Smooth muscle cell (in vitro differentiated cells): ENCODE data around the gene MMP28. TPM values are rescaled to one million over a fixed set of nuclear protein-coding genes. Genes with fewer than 3 reads are reported as not detected.
A peak's percentile ranks its signal among the peaks of the same experiment; 100 is the strongest.

Experiments
- DNase-seq: peaks from one replicate; lab custom pipeline; 2025; ENCODE audit not compliant: unreplicated experiment; lab: John Stamatoyannopoulos, UW
- H2AFZ ChIP-seq: fragments of 200-600 bp; sonication (generic); 2 replicates; pipeline ENCODE4 v1.6.0; 2016; ENCODE audit warnings: antibody characterized with exemption, low read depth, mild to moderate bottlenecking
- H3F3A ChIP-seq: fragments of 200-600 bp; sonication (generic); 2 replicates; pipeline ENCODE4 v1.6.0; 2017; ENCODE audit warnings: antibody characterized with exemption, low read depth
- H3K27ac ChIP-seq: fragments of 200-600 bp; sonication (generic); 2 replicates; pipeline ENCODE4 v1.5.1; 2016; ENCODE audit warnings: low read depth, mild to moderate bottlenecking
- H3K27me3 ChIP-seq: fragments of 200-600 bp; sonication (generic); 2 replicates; pipeline ENCODE4 v1.6.1; 2016; ENCODE audit warnings: low read depth, mild to moderate bottlenecking
- H3K36me3 ChIP-seq: fragments of 200-600 bp; sonication (generic); 2 replicates; pipeline ENCODE4 v1.5.1; 2016; ENCODE audit warnings: low read depth
- H3K4me1 ChIP-seq: fragments of 200-600 bp; sonication (generic); 2 replicates; pipeline ENCODE4 v1.5.1; 2016; ENCODE audit warnings: low read depth
- H3K4me2 ChIP-seq: fragments of 200-600 bp; sonication (generic); 2 replicates; pipeline ENCODE4 v1.6.0; 2016; ENCODE audit warnings: mild to moderate bottlenecking
- H3K4me3 ChIP-seq: fragments of 200-600 bp; sonication (generic); 2 replicates; pipeline ENCODE4 v1.5.1; 2016; ENCODE audit warnings: mild to moderate bottlenecking
- H3K79me2 ChIP-seq: fragments of 200-600 bp; sonication (generic); 2 replicates; pipeline ENCODE4 v1.6.0; 2016; ENCODE audit warnings: low read depth, mild to moderate bottlenecking
- H3K9ac ChIP-seq: fragments of 200-600 bp; sonication (generic); 2 replicates; pipeline ENCODE4 v1.6.0; 2016; ENCODE audit warnings: low read depth
- H3K9me3 ChIP-seq: fragments of 200-600 bp; sonication (generic); replicated peaks from 2 replicates; pipeline ENCODE4 v1.5.1; 2016; ENCODE audit warnings: low read depth
- H4K20me1 ChIP-seq: fragments of 200-600 bp; sonication (generic); 2 replicates; pipeline ENCODE4 v1.6.0; 2016; ENCODE audit warnings: low read depth
- CTCF ChIP-seq: fragments of 200-600 bp; sonication (generic); IDR thresholded peaks from 2 replicates; pipeline ENCODE4 v1.5.1; 2017; ENCODE audit warnings: borderline replicate concordance, mild to moderate bottlenecking, antibody characterized with exemption; ENCODE audit not compliant: insufficient read depth, poor library complexity, severe bottlenecking
- WGBS: methylation state at CpG from one replicate; pipeline ENCODE4 v1.1.7; 2016; ENCODE audit warnings: low lambda C conversion rate; 5-methylcytosine and 5-hydroxymethylcytosine counted together
- polyA plus RNA-seq: library from polyadenylated mRNA; unstranded; fragments of >200 nt; fragmentation: Nextera tagmentation; extraction: Ambion mirVana; gene quantifications from 2 replicates; pipeline ENCODE4 v1.2.1, GENCODE V29; 2016
- total RNA-seq: library from RNA; depleted of rRNA; stranded (reverse); fragments of >200 nt; gene quantifications from 2 replicates; pipeline ENCODE4 v1.2.3, GENCODE V29; 2014

Gene MMP28
- total and polyA plus RNA-seq, 2 experiments from 2014 or later: 50.0 to 51.4 TPM

DNA sequence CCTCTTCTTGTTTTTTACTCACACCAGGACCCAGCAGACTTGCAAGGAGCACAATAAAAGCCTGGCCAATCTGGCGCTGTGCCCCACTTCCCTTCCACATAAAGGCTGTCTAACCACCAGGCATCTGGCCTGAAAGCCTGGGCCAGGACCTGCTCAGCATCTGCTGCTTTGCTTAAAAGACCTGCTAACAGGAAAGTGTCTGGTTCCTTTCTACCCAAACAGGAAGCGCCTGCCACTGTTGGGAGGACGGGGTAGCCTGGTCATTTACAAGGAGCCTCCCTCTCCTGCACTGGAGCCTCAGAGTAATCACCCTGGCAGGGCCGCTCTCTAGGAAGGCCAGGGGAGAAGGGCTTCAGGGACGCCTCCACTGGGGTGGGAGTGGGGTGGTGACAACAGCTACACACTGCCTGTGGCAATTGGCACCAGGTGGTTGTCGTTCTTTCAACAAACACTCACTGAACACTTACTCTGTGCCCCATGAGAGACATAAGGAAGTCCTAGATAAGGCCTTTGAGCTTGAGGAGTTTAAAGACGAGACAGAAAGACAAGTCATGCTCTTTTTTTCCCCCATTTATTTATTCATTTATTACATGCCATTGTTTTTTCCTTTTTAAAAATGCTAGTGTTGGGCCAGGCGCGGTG lies 6.3 kb upstream of the MMP28 start:
- no peaks in the 10 kb centered on the region for H3K36me3 ChIP-seq
- no peak overlapping the region for H3K9ac ChIP-seq
- no peak overlapping the region for H3K4me3 ChIP-seq
- 34% methylated on average over 9 of the region's 9 CpGs for WGBS
- H3F3A ChIP-seq: peaks cover 18% of the 10 kb centered on the region
- peak overlapping the region; percentile 44 for H3K27ac ChIP-seq
- peak; percentile 69 for DNase-seq
- H4K20me1 ChIP-seq: no peaks in the 10 kb centered on the region
- no peaks in the 10 kb centered on the region for H3K27me3 ChIP-seq
- no peaks in the 10 kb centered on the region for H3K9me3 ChIP-seq
- H3K4me2 ChIP-seq: peak overlapping the region; percentile 24
- H2AFZ ChIP-seq: peak overlapping the region; percentile 41
- TF ChIP-seq CTCF: no peak
- no peaks in the 10 kb centered on the region for H3K4me1 ChIP-seq
- H3K79me2 ChIP-seq: no peaks in the 10 kb centered on the region

DNA sequence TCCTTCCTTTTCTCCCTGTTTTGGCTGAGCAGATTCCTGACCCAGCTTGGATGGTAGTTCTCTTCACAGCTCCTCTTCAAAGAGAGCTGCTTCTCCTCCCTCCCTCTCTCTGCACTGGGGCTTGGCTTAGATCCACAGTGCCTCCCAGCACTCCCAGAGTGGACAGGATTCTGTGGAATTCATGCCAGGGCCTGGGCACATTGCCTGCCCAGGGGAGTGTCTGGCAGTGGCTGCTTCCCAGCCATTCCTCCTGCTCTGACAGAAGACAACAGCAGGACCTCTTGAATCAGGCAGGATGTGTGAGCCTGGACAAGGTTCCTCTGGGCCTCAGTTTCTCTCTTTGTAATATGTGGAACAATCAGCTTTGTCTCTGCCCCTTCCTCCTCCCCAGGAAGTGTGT lies 4.5 kb upstream of the MMP28 start:
- TF ChIP-seq CTCF: no peak
- no peak overlapping the region for H2AFZ ChIP-seq

DNA sequence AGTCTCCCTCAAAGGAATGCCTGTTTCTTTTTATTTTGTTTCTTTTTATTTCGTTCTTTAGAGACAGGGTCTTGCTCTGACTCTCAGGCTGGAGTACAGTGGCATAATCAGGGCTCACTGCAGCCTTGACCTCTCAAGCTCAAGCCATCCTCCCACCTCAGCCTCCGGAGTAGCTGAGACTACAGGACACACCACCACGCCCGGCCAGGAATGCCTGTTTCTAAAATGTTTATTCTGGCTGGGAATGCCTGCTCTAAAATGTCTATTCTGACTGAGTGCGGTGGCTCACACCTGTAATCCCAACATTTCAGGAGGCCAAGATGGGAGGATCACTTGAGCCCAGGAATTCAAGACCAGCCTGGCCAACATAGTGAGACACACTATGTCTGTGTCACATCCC lies 2.5 kb upstream of the MMP28 start:
- no peak for DNase-seq
- WGBS: 81% methylated on average over 5 of the region's 5 CpGs

More for the DNA sequence above, 4.5 kb upstream of the MMP28 start:
- DNase-seq: no peak
- no peak overlapping the region for H3K9ac ChIP-seq
- H3F3A ChIP-seq: peaks cover 24% of the 10 kb centered on the region
- H3K36me3 ChIP-seq: no peaks in the 10 kb centered on the region
- H4K20me1 ChIP-seq: no peaks in the 10 kb centered on the region
- H3K27ac ChIP-seq: no peak overlapping the region
- peaks cover under 1% of the 10 kb centered on the region for H3K79me2 ChIP-seq
- no peak overlapping the region for H3K4me2 ChIP-seq
- H3K9me3 ChIP-seq: no peaks in the 10 kb centered on the region
- H3K4me1 ChIP-seq: no peaks in the 10 kb centered on the region
- no peak overlapping the region for H3K4me3 ChIP-seq
- no peaks in the 10 kb centered on the region for H3K27me3 ChIP-seq

More for the DNA sequence above, 2.5 kb upstream of the MMP28 start:
- Histone ChIP-seq H3K27ac (no peak overlapping the region), H3K4me1 (no peaks in the 10 kb centered on the region), H3K36me3 (no peaks in the 10 kb centered on the region), H3K9ac (no peak overlapping the region), H4K20me1 (no peaks in the 10 kb centered on the region), H3K27me3 (no peaks in the 10 kb centered on the region), H2AFZ (no peak overlapping the region), H3K9me3 (no peaks in the 10 kb centered on the region), H3K4me2 (peak overlapping the region; percentile 12), H3K4me3 (no peak overlapping the region), H3K79me2 (peaks cover 16% of the 10 kb centered on the region), H3F3A (peaks cover 24% of the 10 kb centered on the region)
- no peak for TF ChIP-seq CTCF
